ENCODE measurements around the gene SPATA21.

DNA sequence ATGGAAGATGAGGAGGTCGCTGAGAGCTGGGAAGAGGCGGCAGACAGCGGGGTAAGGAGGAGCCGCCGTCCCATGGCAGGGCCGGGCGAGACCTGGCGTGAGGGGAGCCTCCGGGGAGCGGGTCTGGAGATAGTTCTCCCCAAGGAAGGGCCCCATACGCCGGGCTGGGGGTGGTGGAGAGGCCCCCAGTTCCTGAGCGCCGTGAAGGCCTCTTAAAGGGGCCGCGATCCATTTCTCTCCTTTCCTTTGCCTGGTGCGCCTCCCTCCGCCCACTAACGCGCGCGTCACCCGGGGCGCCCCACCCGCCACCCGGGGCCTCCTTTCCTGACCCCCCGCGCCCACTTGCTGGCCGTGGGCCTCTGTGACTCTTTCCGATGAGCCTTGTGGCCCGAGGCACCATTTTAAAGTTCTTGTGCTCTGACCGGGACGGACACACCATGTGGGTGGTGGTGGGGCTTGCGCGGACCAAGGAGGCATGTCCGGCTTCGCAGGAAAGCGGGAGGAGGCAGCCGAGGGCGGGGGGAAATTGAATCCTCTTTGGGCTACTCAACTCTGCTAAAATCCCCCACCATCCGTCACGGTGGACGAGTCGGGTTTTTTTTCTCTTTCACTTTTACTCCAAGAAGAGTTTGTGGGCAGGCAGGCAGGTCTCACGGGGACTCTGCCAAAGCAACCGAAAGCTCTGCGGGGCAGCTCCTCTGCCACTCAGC, 69.8 kb downstream of the SPATA21 start:
- TF ChIP-seq POLR2A (IDR thresholded peaks at IDR 0.05; ENCODE audit: low read depth, low read length): peak; percentile 73; the same call in 1 of the 2 replicates
- TF ChIP-seq POLR2AphosphoS5 (IDR thresholded peaks at IDR 0.05; ENCODE audit: low read depth, low read length): peak; percentile 68
- no peak; the same call in 1 of the 2 replicates for TF ChIP-seq TAF1 (IDR thresholded peaks at IDR 0.05; ENCODE audit: borderline replicate concordance, low read depth, low read length)
